Activated effector memory CD4-positive, alpha-beta T cell treated with Interleukin-2 at 50 U/mL for 16 hours (primary cell): ENCODE results near the gene CST8.

Experiments used
- DNase-seq: peaks from one replicate; pipeline ENCODE4 v3.0.0-alpha.2; 2020

Gene CST8

GRCh38 chr20:23476015-23476754 lies 14.7 kb upstream of the CST8 start:
- DNase-seq: no peak

- no peak for DNase-seq
Observed at GRCh38 chr20:23477223-23477622, 13.7 kb upstream of the CST8 start.

- DNase-seq: no peak
Observed at GRCh38 chr20:23479043-23479442, 11.9 kb upstream of the CST8 start.

GRCh38 chr20:23482138-23482537 lies 8.8 kb upstream of the CST8 start:
- DNase-seq: no peak

GRCh38 chr20:23484081-23484480 lies 6.8 kb upstream of the CST8 start:
- DNase-seq: no peak

GRCh38 chr20:23488470-23488869 lies 2.4 kb upstream of the CST8 start:
- no peak for DNase-seq

GRCh38 chr20:23488996-23489395 lies 1.9 kb upstream of the CST8 start:
- no peak for DNase-seq

GRCh38 chr20:23492292-23492691 lies 1.4 kb downstream of the CST8 start:
- no peak for DNase-seq

GRCh38 chr20:23493172-23493772 lies 2.4 kb downstream of the CST8 start:
- no peak for DNase-seq

GRCh38 chr20:23497536-23497935 lies 6.6 kb downstream of the CST8 start:
- no peak for DNase-seq

GRCh38 chr20:23501926-23502325 lies 11.0 kb downstream of the CST8 start:
- DNase-seq: no peak

GRCh38 chr20:23503649-23504048 lies 12.7 kb downstream of the CST8 start:
- DNase-seq: no peak

GRCh38 chr20:23507346-23507745 lies 16.4 kb downstream of the CST8 start:
- no peak for DNase-seq

- DNase-seq: no peak
Observed at GRCh38 chr20:23508449-23509229, 17.7 kb downstream of the CST8 start.

- DNase-seq: no peak
Observed at GRCh38 chr20:23509247-23509913, 18.5 kb downstream of the CST8 start.

GRCh38 chr20:23510000-23510590 lies 19.2 kb downstream of the CST8 start:
- no peak for DNase-seq

- DNase-seq: no peak
Observed at GRCh38 chr20:23513164-23513563, 22.2 kb downstream of the CST8 start.

GRCh38 chr20:23514848-23515247 lies 23.9 kb downstream of the CST8 start:
- DNase-seq: no peak

GRCh38 chr20:23515250-23515939 lies 24.5 kb downstream of the CST8 start:
- no peak for DNase-seq

GRCh38 chr20:23517719-23518118 lies 26.8 kb downstream of the CST8 start:
- DNase-seq: no peak

- no peak for DNase-seq
Observed at GRCh38 chr20:23519556-23519955, 28.6 kb downstream of the CST8 start.

- no peak for DNase-seq
Observed at GRCh38 chr20:23520185-23520584, 29.3 kb downstream of the CST8 start.
